Nephron (organoid): ENCODE data around the gene SLC25A41.

Source experiments
- H3K27ac Mint-ChIP-seq, 3 experiments: 2 replicates each; pipeline ENCODE4 v1.8.0; 2020; ENCODE audit warnings: mixed read lengths in 3 of 3, mild to moderate bottlenecking in 2 of 3, moderate library complexity in 1 of 3
- H3K27me3 Mint-ChIP-seq: 2 replicates; pipeline ENCODE4 v1.8.0; 2021; ENCODE audit warnings: low read depth, mild to moderate bottlenecking, moderate library complexity, mixed read lengths
- H3K36me3 Mint-ChIP-seq: 2 replicates; pipeline ENCODE4 v1.8.0; 2020; ENCODE audit warnings: low read depth, mixed read lengths
- H3K4me1 Mint-ChIP-seq: 2 replicates; pipeline ENCODE4 v1.8.0; 2020; ENCODE audit warnings: mixed read lengths
- H3K4me3 Mint-ChIP-seq, 3 experiments: 2 replicates each; pipeline ENCODE4 v1.8.0; 2020; ENCODE audit warnings: mild to moderate bottlenecking in 3 of 3, mixed read lengths in 3 of 3, moderate library complexity in 2 of 3
- H3K9me3 Mint-ChIP-seq: 2 replicates; pipeline ENCODE4 v1.8.0; 2020; ENCODE audit warnings: mixed read lengths
- CTCF ChIP-seq, 3 experiments: fragments of 200-600 bp; sonication (generic); IDR thresholded peaks; one replicate each; pipeline ENCODE4 v1.5.0; 2021; ENCODE audit warnings: antibody characterized with exemption in 3 of 3; ENCODE audit not compliant: unreplicated experiment in 3 of 3

SLC25A41 gene

GRCh38 chr19:6479836-6480398, 46.4 kb upstream of the SLC25A41 start:
- H3K4me1 Mint-ChIP-seq, result no peaks in the 10 kb centered on the region
- no peak for TF ChIP-seq CTCF (IDR thresholded peaks at IDR 0.05; ENCODE audit: unreplicated experiment in 3 of 3)
- H3K27me3 Mint-ChIP-seq, result peaks cover 32% of the 10 kb centered on the region
- no peak overlapping the region for H3K27ac Mint-ChIP-seq
- H3K4me3 Mint-ChIP-seq, result no peak overlapping the region
- H3K9me3 Mint-ChIP-seq, result no peaks in the 10 kb centered on the region
- H3K36me3 Mint-ChIP-seq, result no peaks in the 10 kb centered on the region

- H3K9me3 Mint-ChIP-seq, result no peaks in the 10 kb centered on the region
- H3K4me1 Mint-ChIP-seq, result no peaks in the 10 kb centered on the region
- H3K27ac Mint-ChIP-seq, result no peak overlapping the region
- peaks cover 40% of the 10 kb centered on the region for H3K27me3 Mint-ChIP-seq
- no peak overlapping the region for H3K4me3 Mint-ChIP-seq
- no peaks in the 10 kb centered on the region for H3K36me3 Mint-ChIP-seq
- TF ChIP-seq CTCF (IDR thresholded peaks at IDR 0.05; ENCODE audit: unreplicated experiment in 3 of 3), result no peak
Observed at GRCh38 chr19:6478815-6479214, 45.3 kb upstream of the SLC25A41 start.

DNA sequence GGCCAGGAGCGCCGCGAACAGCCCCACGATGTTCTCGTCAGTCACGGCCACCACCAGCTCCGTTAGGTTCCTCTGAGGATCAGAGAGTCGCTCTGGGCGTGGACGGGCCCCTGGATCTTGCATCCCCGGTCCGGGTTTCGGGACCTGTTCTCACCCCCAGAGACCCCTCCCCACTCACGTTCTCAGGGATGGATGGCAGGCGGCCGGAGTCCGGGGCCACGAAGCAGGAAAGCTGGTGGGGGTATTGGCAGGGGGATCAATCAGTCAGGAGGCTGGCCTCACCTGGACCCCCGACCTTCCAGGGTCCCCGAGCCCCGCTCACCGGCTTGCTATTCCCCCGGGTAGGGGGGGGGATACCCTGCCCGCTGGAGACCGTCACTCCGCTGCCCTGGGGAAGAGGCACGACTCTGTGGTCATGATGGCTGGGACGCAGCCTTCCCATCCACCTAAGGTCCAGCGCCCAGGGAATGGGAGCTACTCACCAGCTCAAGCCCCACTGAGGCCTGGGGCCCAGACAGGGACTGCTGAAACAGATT, 43.4 kb upstream of the SLC25A41 start:
- Mint-ChIP-seq H3K36me3 (no peaks in the 10 kb centered on the region), H3K27me3 (peaks cover 37% of the 10 kb centered on the region), H3K4me3 (peak overlapping the region in 2 of 3 experiments; percentile 30 to 76), H3K4me1 (no peaks in the 10 kb centered on the region), H3K9me3 (no peaks in the 10 kb centered on the region), H3K27ac (no peak overlapping the region)
- TF ChIP-seq CTCF (IDR thresholded peaks at IDR 0.05; ENCODE audit: unreplicated experiment in 3 of 3), result no peak

GRCh38 chr19:6476155-6476895, 42.8 kb upstream of the SLC25A41 start:
- TF ChIP-seq CTCF (IDR thresholded peaks at IDR 0.05; ENCODE audit: unreplicated experiment in 3 of 3), result no peak
- Mint-ChIP-seq H3K36me3 (no peaks in the 10 kb centered on the region), H3K9me3 (no peaks in the 10 kb centered on the region), H3K4me3 (peak overlapping the region; percentile 76 to 82 (median 81)), H3K27me3 (peaks cover 37% of the 10 kb centered on the region), H3K27ac (peak overlapping the region in 2 of 3 experiments; percentile 60 to 81), H3K4me1 (no peaks in the 10 kb centered on the region)

DNA sequence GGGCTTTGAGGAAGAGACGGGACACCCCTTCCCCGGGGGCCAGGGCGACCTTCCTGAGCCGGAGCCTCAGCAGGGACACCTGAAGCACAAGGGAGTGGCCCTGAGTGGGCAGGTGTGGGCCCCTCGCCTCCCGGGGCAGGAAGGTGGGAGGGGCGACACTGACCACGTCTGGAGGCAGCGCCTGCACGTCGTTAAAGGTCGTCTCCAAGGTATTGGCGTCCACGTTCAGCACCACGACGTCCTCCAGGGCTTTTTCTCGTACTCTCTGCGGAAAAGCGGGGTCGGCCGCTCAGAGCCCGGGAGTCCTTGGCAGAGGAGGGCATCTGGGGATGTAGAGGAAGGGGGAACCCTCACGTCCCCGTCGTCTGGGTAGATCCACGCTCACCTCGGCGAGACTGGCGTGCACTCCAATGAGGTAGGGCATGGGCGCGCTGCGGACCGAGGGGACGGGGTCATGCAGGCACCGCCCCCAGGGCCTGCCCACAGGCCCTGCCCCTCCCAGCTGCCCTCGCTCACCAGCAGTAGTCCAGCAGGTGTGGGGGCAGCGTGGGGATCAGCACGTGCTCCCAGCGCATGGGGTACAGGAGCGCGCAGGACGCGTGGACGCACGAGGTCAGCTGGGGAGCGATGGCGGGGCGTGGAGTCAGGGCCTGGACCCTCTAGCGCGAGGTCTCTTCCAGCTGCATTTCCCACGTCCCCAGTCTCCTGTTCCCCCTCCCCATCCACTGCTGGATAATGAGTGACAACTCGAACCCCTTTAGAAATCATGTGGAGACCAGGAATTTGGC, 42.0 kb upstream of the SLC25A41 start:
- H3K27me3 Mint-ChIP-seq, result peaks cover 31% of the 10 kb centered on the region
- TF ChIP-seq CTCF (IDR thresholded peaks at IDR 0.05; ENCODE audit: unreplicated experiment in 3 of 3), result no peak
- no peaks in the 10 kb centered on the region for H3K4me1 Mint-ChIP-seq

More for the DNA sequence above, 42.0 kb upstream of the SLC25A41 start:
- Mint-ChIP-seq H3K36me3 (no peaks in the 10 kb centered on the region), H3K9me3 (no peaks in the 10 kb centered on the region), H3K27ac (no peak overlapping the region), H3K4me3 (peak overlapping the region; percentile 76 to 82 (median 81))
